Esophagus muscularis mucosa (tissue), 4 donors: ENCODE measurements around the gene ZNF723.

ENCODE experiments used
- EP300 ChIP-seq: sonication (generic); formaldehyde crosslinking; IDR thresholded peaks from one replicate; pipeline ENCODE4 v1.6.1; 2017; ENCODE audit warnings: antibody characterized with exemption
- POLR2A ChIP-seq: fragments of 450-650 bp; IDR thresholded peaks from one replicate; pipeline ENCODE4 v1.6.1; 2017; ENCODE audit warnings: antibody characterized with exemption, moderate library complexity, mild to moderate bottlenecking, low read depth
- POLR2AphosphoS5 ChIP-seq, 2 donors: sonication (generic); formaldehyde crosslinking; IDR thresholded peaks; one replicate each; pipeline ENCODE4 v1.6.1; 2017; ENCODE audit warnings: antibody characterized with exemption in 2 of 2
- TF ChIP-seq, protein P1 (sequence below), 3 experiments: fragments of 200-600 bp in 2 of 3; fragments of 450-650 bp in 1 of 3; sonication (generic) in 2 of 3; IDR thresholded peaks; one replicate each; pipeline ENCODE4 v1.5.1; 2017 to 2019; ENCODE audit warnings: antibody characterized with exemption in 3 of 3, mild to moderate bottlenecking in 2 of 3, moderate library complexity in 1 of 3

DNA sequence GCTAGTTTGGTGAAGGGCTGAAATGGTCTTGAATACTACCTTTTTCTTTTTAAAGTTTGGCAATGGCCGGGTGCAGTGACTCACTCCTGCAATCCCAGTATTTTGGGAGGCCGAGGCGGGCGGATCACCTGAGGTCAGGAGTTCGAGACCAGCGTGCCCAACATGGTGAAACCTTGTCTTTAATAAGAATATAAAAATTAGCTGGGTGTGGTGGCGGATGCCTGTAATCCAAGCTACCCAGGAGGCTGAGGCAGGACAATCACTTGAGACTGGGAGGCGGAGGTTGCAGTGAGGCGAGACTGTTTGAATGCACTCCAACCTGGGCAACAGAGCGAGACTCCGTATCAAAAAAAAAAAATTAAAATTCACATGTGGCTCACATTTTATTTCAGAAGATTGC is 880 bp upstream of the ZNF723 start:
- TF ChIP-seq EP300 = no peak
- TF ChIP-seq, protein P1, sequence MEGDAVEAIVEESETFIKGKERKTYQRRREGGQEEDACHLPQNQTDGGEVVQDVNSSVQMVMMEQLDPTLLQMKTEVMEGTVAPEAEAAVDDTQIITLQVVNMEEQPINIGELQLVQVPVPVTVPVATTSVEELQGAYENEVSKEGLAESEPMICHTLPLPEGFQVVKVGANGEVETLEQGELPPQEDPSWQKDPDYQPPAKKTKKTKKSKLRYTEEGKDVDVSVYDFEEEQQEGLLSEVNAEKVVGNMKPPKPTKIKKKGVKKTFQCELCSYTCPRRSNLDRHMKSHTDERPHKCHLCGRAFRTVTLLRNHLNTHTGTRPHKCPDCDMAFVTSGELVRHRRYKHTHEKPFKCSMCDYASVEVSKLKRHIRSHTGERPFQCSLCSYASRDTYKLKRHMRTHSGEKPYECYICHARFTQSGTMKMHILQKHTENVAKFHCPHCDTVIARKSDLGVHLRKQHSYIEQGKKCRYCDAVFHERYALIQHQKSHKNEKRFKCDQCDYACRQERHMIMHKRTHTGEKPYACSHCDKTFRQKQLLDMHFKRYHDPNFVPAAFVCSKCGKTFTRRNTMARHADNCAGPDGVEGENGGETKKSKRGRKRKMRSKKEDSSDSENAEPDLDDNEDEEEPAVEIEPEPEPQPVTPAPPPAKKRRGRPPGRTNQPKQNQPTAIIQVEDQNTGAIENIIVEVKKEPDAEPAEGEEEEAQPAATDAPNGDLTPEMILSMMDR (IDR thresholded peaks at IDR 0.05) = no peak
- no peak for TF ChIP-seq POLR2A
- TF ChIP-seq POLR2AphosphoS5 (IDR thresholded peaks at IDR 0.05) = no peak
